GM18526 (cell line): ENCODE data around the gene CEP112.

ENCODE experiments used
- POLR2A ChIP-seq: IDR thresholded peaks from 3 replicates; pipeline ENCODE4 v1.6.1; 2011; ENCODE audit not compliant: insufficient read length; ENCODE audit errors: extremely low read depth

The CEP112 gene

GRCh38 chr17:65914784-65915342 lies 277.1 kb downstream of the CEP112 start:
- TF ChIP-seq POLR2A: no peak

GRCh38 chr17:65913326-65913850 lies 278.5 kb downstream of the CEP112 start:
- no peak for TF ChIP-seq POLR2A

GRCh38 chr17:65910836-65911235 lies 281.1 kb downstream of the CEP112 start:
- TF ChIP-seq POLR2A: no peak

GRCh38 chr17:65902831-65903522 lies 289.0 kb downstream of the CEP112 start:
- TF ChIP-seq POLR2A: no peak

DNA sequence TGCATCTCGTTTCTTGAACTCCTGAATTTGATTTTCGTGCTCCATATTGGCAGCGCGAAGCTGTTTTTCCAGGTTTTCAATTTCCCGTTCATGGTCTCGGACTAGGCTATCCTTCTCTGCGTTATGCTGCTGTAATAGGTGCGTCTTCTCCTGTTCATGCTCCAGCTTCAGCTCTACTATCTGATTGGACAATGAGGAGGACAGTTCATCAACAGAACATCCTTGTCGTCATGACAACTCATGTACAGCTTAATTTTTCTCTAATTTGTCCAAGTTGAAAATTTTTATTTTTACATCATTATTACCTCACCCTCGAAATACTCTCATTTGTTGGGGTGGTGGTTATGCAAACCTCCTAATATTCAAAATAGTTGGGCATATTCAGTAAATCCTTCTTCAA lies 289.8 kb downstream of the CEP112 start:
- TF ChIP-seq POLR2A: no peak

DNA sequence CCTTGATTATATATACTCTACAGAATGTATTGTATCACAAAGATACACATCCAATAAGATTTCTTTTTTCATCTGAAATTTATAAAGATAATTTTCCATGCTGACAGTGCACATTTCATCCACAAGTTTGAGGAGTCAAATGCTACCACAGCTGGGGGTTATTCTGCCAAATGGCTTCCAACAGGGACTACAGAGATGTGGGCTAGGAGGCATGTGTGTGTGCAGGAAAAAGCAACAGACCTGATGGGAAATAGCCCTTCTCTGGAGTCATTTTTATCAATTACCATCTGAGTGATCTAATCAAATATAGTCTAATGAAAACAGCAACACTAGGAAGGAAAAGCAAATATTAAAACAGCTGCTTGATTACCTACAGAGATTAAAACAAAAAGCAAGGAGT lies 290.5 kb downstream of the CEP112 start:
- TF ChIP-seq POLR2A: no peak

- no peak for TF ChIP-seq POLR2A
Measured at GRCh38 chr17:65900216-65900615, 291.7 kb downstream of the CEP112 start.

- no peak for TF ChIP-seq POLR2A
Measured at GRCh38 chr17:65898651-65899050, 293.3 kb downstream of the CEP112 start.

DNA sequence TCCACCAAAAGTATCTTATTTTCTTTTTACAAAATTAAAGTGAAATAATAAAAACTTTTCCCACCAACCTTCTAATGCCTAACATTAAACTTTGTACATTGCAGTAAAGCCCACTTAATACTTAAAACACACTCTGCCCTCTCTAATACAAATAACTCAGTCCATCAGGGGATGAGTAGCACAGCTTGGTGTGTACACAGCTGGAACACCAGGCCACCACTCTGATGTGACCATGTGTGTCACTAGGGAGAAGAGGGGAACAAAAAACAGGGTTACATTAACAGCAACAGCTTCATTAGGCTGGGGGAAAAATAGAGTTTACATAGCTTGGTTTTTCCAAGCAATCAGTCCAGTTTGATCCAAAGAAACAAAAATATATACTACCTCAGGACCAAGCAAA lies 295.0 kb downstream of the CEP112 start:
- TF ChIP-seq POLR2A: no peak

DNA sequence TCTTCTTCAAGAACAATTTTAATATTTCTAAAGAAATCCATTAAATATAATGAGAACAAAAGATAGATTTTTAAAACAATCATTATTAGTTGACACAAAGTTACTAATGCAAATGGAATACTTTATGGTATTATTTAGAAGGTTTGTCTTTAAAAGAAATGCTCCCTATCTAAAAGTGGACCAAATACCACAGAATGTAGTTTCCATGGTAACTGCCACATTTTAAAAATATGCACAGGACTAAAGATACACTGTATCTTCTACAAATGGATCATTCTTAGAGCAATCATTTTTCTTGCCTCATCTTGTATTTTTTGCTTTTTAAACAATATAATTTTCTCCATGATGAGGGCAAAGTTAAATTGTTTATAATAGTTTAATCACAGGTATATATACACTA lies 296.0 kb downstream of the CEP112 start:
- TF ChIP-seq POLR2A: no peak

- TF ChIP-seq POLR2A: no peak
Measured at GRCh38 chr17:65893692-65894279, 298.1 kb downstream of the CEP112 start.

DNA sequence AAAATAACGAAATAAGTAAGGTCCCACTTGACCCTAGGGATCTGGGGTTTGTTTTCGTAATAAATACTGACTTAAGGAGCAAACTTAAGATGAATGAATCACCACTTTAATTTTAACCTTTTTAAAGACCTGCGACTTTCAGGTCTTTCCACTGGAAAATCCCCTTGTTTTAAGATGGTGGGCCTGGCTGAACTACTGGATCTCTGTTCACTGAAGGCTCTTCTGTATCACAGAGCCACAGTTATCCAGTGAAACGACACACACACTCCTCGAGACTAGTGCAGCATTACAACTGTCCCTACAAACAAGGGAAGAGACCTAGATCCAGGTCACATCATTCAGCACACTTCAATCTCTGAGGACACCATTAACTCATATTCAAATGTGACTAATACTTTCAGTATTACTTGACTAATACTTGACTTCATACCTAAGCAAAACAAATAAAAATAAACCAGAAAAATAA lies 299.0 kb downstream of the CEP112 start:
- no peak for TF ChIP-seq POLR2A

- TF ChIP-seq POLR2A: no peak
Measured at GRCh38 chr17:65891231-65891735, 300.6 kb downstream of the CEP112 start.

DNA sequence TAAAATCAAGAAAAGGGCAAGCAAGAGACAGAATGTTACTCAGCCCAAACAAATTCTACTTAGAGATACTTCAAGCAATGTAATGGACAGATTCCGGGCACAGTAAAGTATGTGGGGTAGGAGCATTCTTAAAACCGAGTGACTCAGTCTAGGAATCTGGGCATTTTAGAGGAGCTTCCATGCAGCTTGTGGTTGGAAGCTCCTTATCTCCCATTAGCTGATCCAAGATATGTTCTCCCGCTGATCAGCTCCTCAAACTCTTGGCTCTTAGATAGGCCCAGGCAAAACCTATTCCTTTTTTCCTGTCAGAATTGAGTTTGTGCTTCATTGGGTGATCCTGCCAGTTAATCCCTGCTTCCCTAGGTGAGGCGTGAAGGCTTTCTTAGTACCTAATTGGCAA lies 303.3 kb downstream of the CEP112 start:
- no peak for TF ChIP-seq POLR2A

GRCh38 chr17:65886315-65887245 lies 305.4 kb downstream of the CEP112 start:
- no peak for TF ChIP-seq POLR2A
